H1 (cell line): ENCODE measurements around the gene RFX2. TPM values are rescaled to one million over a fixed set of nuclear protein-coding genes. Genes with fewer than 3 reads are reported as not detected.

ENCODE experiments used
- CTCF ChIA-PET: fragments of 300-600 bp; sonication (Branson Sonifier 250); formaldehyde crosslinking; loops from one replicate; lab custom pipeline; 2021; ENCODE audit not compliant: partially characterized antibody; lab: Charles Lee
- POLR2A ChIA-PET: fragments of 300-600 bp; sonication (Branson Sonifier 250); formaldehyde crosslinking; loops from one replicate; lab custom pipeline; 2021; ENCODE audit warnings: inconsistent platforms; ENCODE audit not compliant: partially characterized antibody; lab: Charles Lee
- DNase-seq, 2 experiments: peaks; one replicate each; pipeline versions ENCODE4 v3.0.0 to v3.0.0-alpha.2; 2010 to 2022; ENCODE audit warnings: low spot score in 2 of 2, low read depth in 1 of 2, mixed read lengths in 1 of 2
- FAIRE-seq: peaks from 2 replicates; lab custom pipeline; 2011; peaks lifted over from hg19 to GRCh38; lab: Jason Lieb, UNC
- H2AFZ ChIP-seq: 2 replicates; pipeline ENCODE4 v1.8.1; 2012; ENCODE audit warnings: low read length, inconsistent platforms
- H2AK5ac ChIP-seq: 2 replicates; pipeline ENCODE4 v1.6.1; 2013; ENCODE audit warnings: low read depth, low read length
- H2BK120ac ChIP-seq: replicated peaks from 2 replicates; pipeline ENCODE3; 2013; ENCODE audit warnings: low read depth, low read length, inconsistent platforms
- H2BK12ac ChIP-seq: 2 replicates; pipeline ENCODE4 v1.6.1; 2013; ENCODE audit warnings: low read depth, low read length
- H2BK15ac ChIP-seq: 2 replicates; pipeline ENCODE4 v1.6.1; 2013; ENCODE audit warnings: low read length
- H2BK20ac ChIP-seq: 2 replicates; pipeline ENCODE4 v1.6.1; 2013; ENCODE audit warnings: low read length
- H2BK5ac ChIP-seq: 2 replicates; pipeline ENCODE4 v1.6.1; 2013; ENCODE audit warnings: low read depth, low read length
- H3K14ac ChIP-seq: 2 replicates; pipeline ENCODE4 v1.6.1; 2013; ENCODE audit warnings: inconsistent platforms; ENCODE audit not compliant: insufficient read length
- H3K18ac ChIP-seq: 2 replicates; pipeline ENCODE4 v1.6.1; 2013; ENCODE audit warnings: low read length; ENCODE audit errors: extremely low read depth
- H3K23ac ChIP-seq: 2 replicates; pipeline ENCODE4 v1.6.1; 2013; ENCODE audit warnings: inconsistent platforms; ENCODE audit not compliant: insufficient read length
- H3K23me2 ChIP-seq: 2 replicates; pipeline ENCODE4 v1.6.1; 2013; ENCODE audit warnings: low read depth, low read length
- H3K27ac ChIP-seq: 2 replicates; pipeline ENCODE4 v1.6.1; 2011; ENCODE audit warnings: low read depth, low read length, inconsistent platforms
- H3K27me3 ChIP-seq, 4 experiments: replicated peaks in 1 of 4; 1 replicate in 1 of 4; 2 replicates in 3 of 4; pipeline versions ENCODE4 v1.6.1 to v1.8.1; 2011 to 2013; ENCODE audit warnings: low read length in 3 of 4, mild to moderate bottlenecking in 3 of 4, inconsistent platforms in 2 of 4, mixed read lengths in 2 of 4, moderate library complexity in 1 of 4; ENCODE audit not compliant: control insufficient read depth in 3 of 4, insufficient read depth in 3 of 4; ENCODE audit errors: extremely low read depth in 1 of 4
- H3K36me3 ChIP-seq, 4 experiments: 2 replicates each; pipeline versions ENCODE4 v1.6.1 to v1.8.1; 2011 to 2013; ENCODE audit warnings: mild to moderate bottlenecking in 4 of 4, low read length in 3 of 4, moderate library complexity in 2 of 4, control low read depth in 1 of 4, inconsistent platforms in 1 of 4; ENCODE audit not compliant: insufficient read depth in 4 of 4, control insufficient read depth in 2 of 4
- H3K4ac ChIP-seq: replicated peaks from 2 replicates; pipeline ENCODE3; 2013; ENCODE audit warnings: low read length, low read depth, mixed read lengths, inconsistent platforms; ENCODE audit not compliant: insufficient read length
- H3K4me1 ChIP-seq, 4 experiments: replicated peaks in 1 of 4; 1 replicate in 1 of 4; 2 replicates in 3 of 4; pipeline versions ENCODE4 v1.6.1 to v1.8.1; 2011 to 2013; ENCODE audit warnings: low read length in 3 of 4, inconsistent platforms in 2 of 4, mixed read lengths in 1 of 4; ENCODE audit not compliant: insufficient read depth in 4 of 4, control insufficient read depth in 3 of 4
- H3K4me2 ChIP-seq, 2 experiments: 2 replicates each; pipeline versions ENCODE4 v1.6.1 to v1.8.1; 2011 to 2013; ENCODE audit warnings: low read depth in 2 of 2, low read length in 2 of 2, control low read depth in 1 of 2, inconsistent platforms in 1 of 2, mild to moderate bottlenecking in 1 of 2; ENCODE audit not compliant: insufficient read depth in 1 of 2
- H3K4me3 ChIP-seq, 4 experiments: fragments of 200-600, 300-600 bp in 1 of 4; sonication (generic), shearing (Covaris generic), sonication (Bioruptor Twin) in 1 of 4; 2 replicates each; pipeline versions ENCODE4 v1.5.1 to v1.8.1; 2011 to 2016; ENCODE audit warnings: low read length in 4 of 4, low read depth in 3 of 4, control low read depth in 2 of 4, inconsistent platforms in 2 of 4, mild to moderate bottlenecking in 2 of 4, mixed read lengths in 1 of 4, moderate library complexity in 1 of 4; ENCODE audit not compliant: insufficient read depth in 2 of 4; ENCODE audit errors: extremely low read depth in 1 of 4
- H3K56ac ChIP-seq: replicated peaks from 2 replicates; pipeline ENCODE3; 2013; ENCODE audit warnings: low read depth, mild to moderate bottlenecking, mixed read lengths, low read length, inconsistent platforms; ENCODE audit not compliant: insufficient read length
- H3K79me1 ChIP-seq: 2 replicates; pipeline ENCODE4 v1.6.1; 2013; ENCODE audit warnings: low read depth, low read length, control low read depth
- H3K79me2 ChIP-seq, 2 experiments: 2 replicates each; pipeline versions ENCODE4 v1.6.1 to v1.8.1; 2012 to 2013; ENCODE audit warnings: low read length in 2 of 2, mild to moderate bottlenecking in 2 of 2, inconsistent platforms in 1 of 2; ENCODE audit not compliant: insufficient read depth in 2 of 2, control insufficient read depth in 1 of 2
- H3K9ac ChIP-seq, 4 experiments: replicated peaks in 1 of 4; 1 replicate in 1 of 4; 2 replicates in 3 of 4; pipeline versions ENCODE4 v1.6.1 to v1.8.1; 2011 to 2013; ENCODE audit warnings: low read depth in 3 of 4, low read length in 3 of 4, control low read depth in 2 of 4, mild to moderate bottlenecking in 2 of 4, moderate library complexity in 2 of 4, inconsistent platforms in 1 of 4; ENCODE audit errors: extremely low read depth in 1 of 4
- H3K9me3 ChIP-seq, 2 experiments: 2 replicates each; pipeline versions ENCODE4 v1.6.1 to v1.8.1; 2012 to 2013; ENCODE audit warnings: mild to moderate bottlenecking in 2 of 2, moderate library complexity in 2 of 2, control low read depth in 1 of 2, inconsistent platforms in 1 of 2, low read depth in 1 of 2, low read length in 1 of 2, mixed read lengths in 1 of 2; ENCODE audit not compliant: insufficient read depth in 2 of 2
- H4K20me1 ChIP-seq, 2 experiments: replicated peaks in 1 of 2; 2 replicates each; pipeline versions ENCODE3 to v1.8.1; 2011 to 2013; ENCODE audit warnings: inconsistent platforms in 2 of 2, low read length in 2 of 2, mild to moderate bottlenecking in 1 of 2; ENCODE audit not compliant: insufficient read depth in 2 of 2, control insufficient read depth in 1 of 2
- H4K5ac ChIP-seq: 2 replicates; pipeline ENCODE4 v1.6.1; 2013; ENCODE audit warnings: low read length, low read depth, mixed read lengths, inconsistent platforms; ENCODE audit not compliant: insufficient read length
- H4K8ac ChIP-seq: 2 replicates; pipeline ENCODE4 v1.8.0; 2013; ENCODE audit warnings: mild to moderate bottlenecking, moderate library complexity, low read length, inconsistent platforms; ENCODE audit not compliant: insufficient read depth; ENCODE audit errors: extremely low read depth
- H4K91ac ChIP-seq: replicated peaks from 2 replicates; pipeline ENCODE3; 2013; ENCODE audit warnings: low read length, mixed read lengths, inconsistent platforms; ENCODE audit not compliant: insufficient read length
- EP300 ChIP-seq, 2 experiments: IDR thresholded peaks; 1 replicate in 1 of 2; 2 replicates in 1 of 2; pipeline ENCODE4 v1.6.1; 2011 to 2012; ENCODE audit warnings: low read depth in 2 of 2, low read length in 2 of 2, mild to moderate bottlenecking in 2 of 2, borderline replicate concordance in 1 of 2, inconsistent platforms in 1 of 2, moderate library complexity in 1 of 2
- GTF2F1 ChIP-seq: IDR thresholded peaks from 2 replicates; pipeline ENCODE4 v1.6.1; 2012; ENCODE audit warnings: low read depth, low read length, improper control_type of control experiment, borderline replicate concordance
- HDAC2 ChIP-seq, 2 experiments: fragments of 300-600 bp in 1 of 2; sonication (generic) in 1 of 2; IDR thresholded peaks; 2 replicates each; pipeline ENCODE4 v1.6.1; 2011 to 2012; ENCODE audit warnings: low read depth in 2 of 2, low read length in 2 of 2, mild to moderate bottlenecking in 2 of 2, moderate library complexity in 2 of 2, borderline replicate concordance in 1 of 2, inconsistent platforms in 1 of 2
- RXRA ChIP-seq: IDR thresholded peaks from 2 replicates; pipeline ENCODE4 v1.6.1; 2011; ENCODE audit warnings: low read depth, mild to moderate bottlenecking, low read length, moderate library complexity; ENCODE audit not compliant: insufficient read depth
- USF2 ChIP-seq: IDR thresholded peaks from 2 replicates; pipeline ENCODE4 v1.6.1; 2011; ENCODE audit warnings: low read length, improper control_type of control experiment
- WGBS, 2 experiments: shearing (Covaris generic) in 1 of 2; methylation state at CpG; one replicate each; pipeline versions ENCODE4 v1.1.6 to v1.1.7; 2013 to 2015; ENCODE audit warnings: low lambda C conversion rate in 2 of 2, mixed read lengths in 2 of 2, inconsistent platforms in 1 of 2, low coverage in 1 of 2, missing lambda C conversion rate in 1 of 2; ENCODE audit not compliant: insufficient replicate concordance in 2 of 2, insufficient coverage in 1 of 2, insufficient read length in 1 of 2; ENCODE audit errors: extremely low coverage in 1 of 2, missing lambda C conversion rate in 1 of 2; 5-methylcytosine and 5-hydroxymethylcytosine counted together
- long read RNA-seq, 2 experiments: library from RNA in 1 of 2; library from capped mRNA in 1 of 2; stranded (forward); transcript quantifications; one replicate each; pipeline ENCODE4 v2.0.0, GENCODE V29; 2021; ENCODE audit warnings: inconsistent platforms in 1 of 2
- polyA minus RNA-seq, 3 experiments: library from RNA; depleted of rRNA, polyadenylated mRNA; stranded (reverse); fragments of >200 nt; gene quantifications; 1 replicate in 2 of 3; 2 replicates in 1 of 3; pipeline ENCODE4 v1.2.3, GENCODE V29; 2011
- polyA plus RNA-seq, 7 experiments: library from polyadenylated mRNA; depleted of rRNA in 3 of 7; stranded (reverse) in 5 of 7; unstranded in 2 of 7; fragments of >200 nt in 5 of 7; fragments of 200-250 nt in 2 of 7; gene quantifications; 1 replicate in 5 of 7; 2 replicates in 1 of 7; 4 replicates in 1 of 7; pipeline versions ENCODE4 v1.2.1 to v1.2.3, GENCODE V29; 2011 to 2013; ENCODE audit warnings: missing spikeins in 2 of 7, mixed read lengths in 2 of 7
- total RNA-seq: library from RNA; stranded (reverse); fragmentation: NEBNext Ultra II Directional; extraction: Animal tissue kit (Norgen Biotek cat#: 25700); gene quantifications from 2 replicates; pipeline ENCODE4 v1.2.1, GENCODE V29; 2021

The RFX2 gene
- total RNA-seq (4.8 and 5.5 TPM in 2 replicates), polyA plus RNA-seq (2011; rRNA removed) (5.3 and 5.9 TPM in 2 replicates), polyA minus RNA-seq (2011; rRNA and poly(A)+ RNA removed) (5.0 and 6.5 TPM in 2 replicates)
- 5.6 TPM for polyA plus RNA-seq (2011; cell fraction: cytosol; rRNA removed)
- polyA plus RNA-seq (2011; cell fraction: nucleus; rRNA removed), result 7.7 TPM
- polyA plus RNA-seq (2012, experiment 1 of 2), result 1.8 to 4.5 TPM (median 3.3 TPM) in 4 replicates
- polyA plus RNA-seq (2012, experiment 2 of 2), result 3.1 TPM
- polyA plus RNA-seq (2013, experiment 1 of 2), result 2.8 TPM
- 3.4 TPM for polyA plus RNA-seq (2013, experiment 2 of 2)
- 7.0 TPM for polyA minus RNA-seq (2011; cell fraction: cytosol; rRNA and poly(A)+ RNA removed)
- polyA minus RNA-seq (2011; cell fraction: nucleus; rRNA and poly(A)+ RNA removed), result 9.9 TPM
- long read RNA-seq, experiment 1, partial matches to known transcripts, result 0 of 4 reads
- long read RNA-seq, experiment 1, other reads (novel, unspliced or antisense), result 2 of 4 reads
- long read RNA-seq, experiment 2, partial matches to known transcripts, result 1 of 1 reads
- long read RNA-seq, experiment 2, other reads (novel, unspliced or antisense), result 0 of 1 reads

GRCh38 chr19:6110360-6110977, at the start of gene RFX2:
RFX2 (minus strand) TSS chr19:6110500; CDS start chr19:6047496, 63,004 bp downstream.
- no peak within 1 kb of the TSS for H4K5ac ChIP-seq
- H2BK120ac ChIP-seq, result no peak within 1 kb of the TSS
- WGBS, 2 experiments, result 3% methylated on average over 54 of the region's 75 CpGs; no CpG with 5 or more reads in 1 of the 2 experiments
- no peak within 1 kb of the TSS for H2BK15ac ChIP-seq
- peak within 1 kb of the TSS in 1 of 4 experiments; percentile 49; a peak in 2 of 7 replicates for H3K9ac ChIP-seq
- H2BK12ac ChIP-seq, result no peak within 1 kb of the TSS
- no peak within 1 kb of the TSS for H3K27ac ChIP-seq
- H3K9me3 ChIP-seq, result no peaks in the 10 kb centered on the region
- peaks cover 0 to 3% of the 10 kb centered on the region in 2 experiments for H4K20me1 ChIP-seq
- H2BK5ac ChIP-seq, result no peak within 1 kb of the TSS
- peak within 1 kb of the TSS; percentile 83 to 94 for H3K4me2 ChIP-seq
- H3K27me3 ChIP-seq, result peaks cover 11 to 26% (median 22%) of the 10 kb centered on the region in 4 experiments
- H3K14ac ChIP-seq, result no peak within 1 kb of the TSS
- no peak within 1 kb of the TSS for H3K4ac ChIP-seq
- no peak within 1 kb of the TSS for H4K91ac ChIP-seq
- H3K4me1 ChIP-seq, result no peaks in the 10 kb centered on the region; a peak in 2 of 7 replicates
- no peak within 1 kb of the TSS for H3K56ac ChIP-seq
- H3K23ac ChIP-seq, result no peak within 1 kb of the TSS
- no peak for FAIRE-seq
- H2BK20ac ChIP-seq, result no peak within 1 kb of the TSS
- no peak within 1 kb of the TSS for H2AK5ac ChIP-seq
- H3K4me3 ChIP-seq, result peak within 1 kb of the TSS; percentile 68 to 86 (median 70)
- no peaks in the 10 kb centered on the region for H3K36me3 ChIP-seq
- no peak within 1 kb of the TSS; the same call in 1 of the 2 replicates for H3K18ac ChIP-seq
- H2AFZ ChIP-seq, result no peak within 1 kb of the TSS; the same call in 1 of the 2 replicates
- H3K23me2 ChIP-seq, result peaks cover 8% of the 10 kb centered on the region
- no peaks in the 10 kb centered on the region for H3K79me2 ChIP-seq
- DNase-seq, result peak; percentile 91 to 97
- no peaks in the 10 kb centered on the region for H3K79me1 ChIP-seq
- ChIA-PET CTCF (interaction anchor here (4.5 kb wide), 1 partner anchor 62 kb away, joined by 25 read pairs; no protein-coding TSS in a partner anchor), POLR2A (interaction anchor here (0.6 kb wide), 1 partner anchor 107 kb away, joined by 3 read pairs; no protein-coding TSS in a partner anchor)
- no peak within 1 kb of the TSS for H4K8ac ChIP-seq
- no peak for TF ChIP-seq GTF2F1
- TF ChIP-seq HDAC2 (IDR thresholded peaks at IDR 0.05; ENCODE audit: borderline replicate concordance in 1 of 2, low read depth in 2 of 2, low read length in 2 of 2), result no peak
- no peak for TF ChIP-seq USF2
- TF ChIP-seq EP300 (IDR thresholded peaks at IDR 0.05; ENCODE audit: borderline replicate concordance in 1 of 2, low read depth in 2 of 2, low read length in 2 of 2), result 0 out of 3 replicates have a peak, but pooled peaks of 1 of the 2 experiments have one; percentile 29
- no peak for TF ChIP-seq RXRA
